RWPE1 (cell line): ENCODE data around the gene PTPN20.
A peak's percentile ranks its signal among the peaks of the same experiment; 100 is the strongest.

Experiments used
- CTCF ChIA-PET: fragments of 350-600 bp; sonication (Branson Sonifier 250); formaldehyde crosslinking; extraction: SDS; loops from one replicate; lab custom pipeline; 2021; lab: Yijun Ruan, JAX
- POLR2A ChIA-PET: fragments of 400-600 bp; formaldehyde crosslinking; extraction: SDS; loops from one replicate; lab custom pipeline; 2020; ENCODE audit warnings: antibody characterized with exemption; ENCODE audit not compliant: low non-redundant PET; lab: Yijun Ruan, JAX
- DNase-seq: peaks from one replicate; pipeline ENCODE4 v3.0.0; 2012; ENCODE audit warnings: low spot score
- H3K27ac ChIP-seq: fragments of 450-650 bp; 2 replicates; pipeline ENCODE4 v1.5.1; 2017
- TF ChIP-seq, protein P1 (sequence below): fragments of 450-650 bp; conservative IDR thresholded peaks from 2 replicates; pipeline ENCODE4 v1.5.1; 2017; ENCODE audit warnings: low read depth, mild to moderate bottlenecking

Gene PTPN20

DNA sequence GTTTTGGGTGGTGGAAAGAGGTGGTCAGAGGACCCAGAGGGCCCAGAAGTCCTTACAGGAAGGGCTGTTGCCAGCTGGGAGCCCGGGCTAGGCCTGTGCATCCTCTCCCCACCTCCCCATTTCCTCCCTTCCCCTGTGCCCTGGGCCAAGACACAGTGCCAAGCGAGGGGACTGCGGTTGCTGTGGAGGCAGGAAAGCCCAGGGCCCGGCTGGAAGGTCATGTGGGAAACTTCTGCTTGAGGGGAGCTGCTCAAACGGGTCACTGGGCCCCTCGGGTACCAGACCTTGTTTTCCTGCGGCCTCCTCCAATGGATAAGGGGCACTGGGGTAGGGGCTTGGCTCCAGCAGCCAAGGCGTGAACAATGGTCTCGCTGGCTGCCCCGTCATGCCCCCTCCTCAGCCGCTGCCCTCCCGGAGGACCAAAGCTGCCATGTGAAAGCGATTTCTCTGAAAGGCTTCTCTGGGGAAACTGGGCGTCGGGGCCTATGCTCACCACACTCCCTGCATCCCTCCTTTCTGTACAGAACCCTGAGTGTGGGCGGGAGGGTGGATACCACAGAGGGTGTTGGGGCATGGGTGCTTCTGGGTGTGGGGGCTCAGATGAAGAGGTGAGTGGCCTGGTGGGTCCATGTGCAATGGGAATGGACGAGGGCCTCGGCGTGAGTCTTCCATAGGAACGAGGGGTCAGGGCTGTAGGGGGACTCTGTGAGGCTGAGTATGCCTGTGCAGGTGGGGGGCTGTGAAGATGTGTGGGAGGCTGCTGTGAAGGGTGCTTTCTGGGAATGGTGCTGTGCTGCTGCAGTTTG is 135.3 kb downstream of the PTPN20 start:
- ChIA-PET CTCF (interaction anchor here (0.6 to 2.0 kb wide), 7 partner anchors 13 to 269 kb away, joined by 3 to 11 read pairs (median 3); no protein-coding TSS in a partner anchor), POLR2A (no interaction called here)
- H3K27ac ChIP-seq = no peak overlapping the region

DNA sequence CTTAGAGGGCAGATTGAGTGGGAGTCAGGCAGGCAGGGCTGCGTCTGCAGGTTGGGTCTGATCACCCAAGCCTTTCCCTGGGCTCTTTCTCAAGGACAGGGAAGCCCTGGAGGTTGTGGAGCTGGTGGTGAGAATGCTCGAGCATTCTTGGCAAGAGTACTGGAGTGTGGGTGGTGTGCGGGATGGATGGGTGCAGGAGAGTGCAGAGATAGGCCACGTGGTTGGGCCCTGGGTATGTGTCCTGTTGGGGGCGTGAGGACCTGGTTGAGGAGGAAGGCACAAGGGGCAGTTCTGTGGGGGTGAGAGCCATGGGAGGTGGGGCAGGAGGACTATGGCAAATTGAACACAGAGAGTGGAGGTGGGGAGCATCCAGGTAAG is 135.9 kb downstream of the PTPN20 start:
- TF ChIP-seq, protein P1, sequence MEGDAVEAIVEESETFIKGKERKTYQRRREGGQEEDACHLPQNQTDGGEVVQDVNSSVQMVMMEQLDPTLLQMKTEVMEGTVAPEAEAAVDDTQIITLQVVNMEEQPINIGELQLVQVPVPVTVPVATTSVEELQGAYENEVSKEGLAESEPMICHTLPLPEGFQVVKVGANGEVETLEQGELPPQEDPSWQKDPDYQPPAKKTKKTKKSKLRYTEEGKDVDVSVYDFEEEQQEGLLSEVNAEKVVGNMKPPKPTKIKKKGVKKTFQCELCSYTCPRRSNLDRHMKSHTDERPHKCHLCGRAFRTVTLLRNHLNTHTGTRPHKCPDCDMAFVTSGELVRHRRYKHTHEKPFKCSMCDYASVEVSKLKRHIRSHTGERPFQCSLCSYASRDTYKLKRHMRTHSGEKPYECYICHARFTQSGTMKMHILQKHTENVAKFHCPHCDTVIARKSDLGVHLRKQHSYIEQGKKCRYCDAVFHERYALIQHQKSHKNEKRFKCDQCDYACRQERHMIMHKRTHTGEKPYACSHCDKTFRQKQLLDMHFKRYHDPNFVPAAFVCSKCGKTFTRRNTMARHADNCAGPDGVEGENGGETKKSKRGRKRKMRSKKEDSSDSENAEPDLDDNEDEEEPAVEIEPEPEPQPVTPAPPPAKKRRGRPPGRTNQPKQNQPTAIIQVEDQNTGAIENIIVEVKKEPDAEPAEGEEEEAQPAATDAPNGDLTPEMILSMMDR = no peak
- no peak for DNase-seq
- CTCF ChIA-PET = interaction anchor here (0.5 to 2.6 kb wide), 15 partner anchors 10 to 274 kb away, joined by 3 to 35 read pairs (median 3); no protein-coding TSS in a partner anchor
- POLR2A ChIA-PET = no interaction called here
- no peak overlapping the region for H3K27ac ChIP-seq

More for the DNA sequence above, 135.3 kb downstream of the PTPN20 start:
- TF ChIP-seq, protein P1 = no peak
- no peak for DNase-seq

DNA sequence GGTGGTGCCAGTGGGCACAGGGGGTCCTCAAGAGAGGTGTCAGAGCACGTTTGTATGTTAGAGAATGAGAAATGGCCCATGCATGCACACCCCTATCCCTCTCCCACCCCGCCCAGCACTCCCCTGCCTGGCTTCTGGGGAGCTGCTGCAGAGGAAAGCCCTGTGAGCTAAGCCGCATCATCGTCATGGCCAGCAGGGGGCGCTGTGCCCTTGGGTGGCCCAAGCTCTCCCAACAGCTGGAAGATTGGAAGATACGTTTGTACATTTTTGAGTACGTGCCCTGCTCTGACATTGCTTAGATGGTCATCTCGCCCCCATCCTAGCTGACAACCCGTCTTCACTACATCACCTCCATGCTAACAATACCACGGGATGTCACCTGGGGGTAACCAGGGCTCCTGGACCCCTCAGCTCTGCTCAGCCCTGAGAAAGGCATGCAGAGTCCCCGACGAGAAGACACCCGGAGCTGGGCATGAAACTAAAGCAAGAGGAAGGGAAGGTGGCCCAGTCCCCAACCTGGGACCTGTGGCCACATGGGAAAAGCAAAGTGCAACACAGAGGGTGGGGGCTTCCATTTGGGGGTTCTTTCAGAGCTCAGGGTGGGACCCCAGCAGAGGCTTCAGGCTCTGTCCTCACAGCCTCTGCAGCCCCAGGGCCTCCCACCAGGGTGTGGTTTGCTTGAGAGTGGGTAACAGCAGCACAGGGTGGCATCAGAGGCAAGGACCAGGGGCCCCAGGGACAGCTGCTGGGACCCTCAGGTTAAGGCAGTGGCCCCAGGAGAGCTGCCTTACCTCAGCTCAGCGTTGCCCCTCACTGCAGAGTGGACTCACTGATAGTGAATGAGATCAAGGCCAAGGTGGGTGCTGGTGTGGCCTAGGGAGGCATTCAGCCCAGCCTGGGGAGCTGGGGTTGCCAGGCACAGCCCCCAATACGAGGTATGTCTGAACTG is 136.6 kb downstream of the PTPN20 start:
- ChIA-PET CTCF (interaction anchor here (0.5 to 2.6 kb wide), 16 partner anchors 10 to 1603 kb away, joined by 3 to 35 read pairs (median 3); no protein-coding TSS in a partner anchor), POLR2A (no interaction called here)
- TF ChIP-seq, protein P1 = peak; percentile 63
- no peak overlapping the region for H3K27ac ChIP-seq
- peak; percentile 42 for DNase-seq

DNA sequence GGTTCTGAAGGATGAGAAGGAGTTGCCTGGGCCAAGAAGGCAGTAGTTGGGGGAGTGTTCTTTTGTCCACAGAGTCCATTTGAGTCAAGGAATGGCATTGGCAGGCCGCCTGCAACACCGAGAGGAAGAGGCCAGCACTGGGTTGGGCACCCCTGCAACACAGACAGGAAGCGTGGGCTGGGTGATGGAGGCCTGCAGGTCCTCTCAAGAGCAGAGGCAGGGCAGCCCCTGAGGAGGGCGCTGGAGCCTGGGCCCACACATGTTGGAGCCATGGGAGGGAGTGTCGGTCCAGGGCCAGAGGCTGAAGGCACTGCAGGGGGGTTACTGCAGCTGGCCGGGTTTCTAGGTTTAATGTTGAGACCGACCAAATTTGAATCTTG is 137.3 kb downstream of the PTPN20 start:
- no peak for DNase-seq

DNA sequence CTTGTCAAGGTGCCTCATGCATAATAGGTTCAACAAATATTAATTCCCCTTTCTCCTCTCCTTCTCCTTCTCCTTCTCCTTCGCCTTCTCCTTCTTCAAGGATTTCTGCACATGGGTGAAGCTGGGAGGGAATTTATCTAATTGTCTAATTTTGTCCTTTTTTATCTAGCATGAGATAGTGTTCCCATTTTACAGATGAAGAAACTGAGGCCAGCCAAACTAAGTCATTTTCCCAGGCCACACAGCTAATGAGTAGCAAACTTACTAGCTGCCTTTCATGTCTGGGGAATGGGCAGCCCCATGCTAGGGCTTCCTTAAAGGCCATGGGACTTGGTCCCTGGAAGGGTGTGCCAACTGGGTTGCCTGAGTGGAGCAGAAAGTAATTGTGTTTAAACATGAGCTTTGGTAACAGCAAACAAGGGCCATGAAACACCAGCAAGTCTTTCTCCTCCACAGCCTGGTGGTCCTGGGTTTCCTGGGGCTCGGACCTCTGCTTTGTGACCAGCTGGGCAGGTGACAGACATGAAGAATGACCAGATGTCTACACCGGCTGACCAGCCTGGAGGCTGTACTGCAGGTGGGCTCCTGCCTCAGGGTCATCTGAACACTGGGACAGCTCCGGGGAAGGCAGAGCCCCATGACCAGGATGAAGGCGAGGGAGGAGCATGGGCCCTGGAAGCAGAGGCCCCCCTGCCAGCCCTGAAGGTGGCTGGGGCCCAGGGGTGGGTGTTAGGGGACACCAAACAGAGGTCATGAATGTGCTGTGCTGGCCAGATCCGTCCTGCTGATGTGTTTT is 138.0 kb downstream of the PTPN20 start:
- TF ChIP-seq, protein P1 = no peak
- CTCF ChIA-PET = interaction anchor here (2.6 kb wide), 1 partner anchor 263 kb away, joined by 35 read pairs; no protein-coding TSS in a partner anchor
- POLR2A ChIA-PET = no interaction called here
- no peak overlapping the region for H3K27ac ChIP-seq
- DNase-seq = no peak

More for the DNA sequence above, 137.3 kb downstream of the PTPN20 start:
- CTCF ChIA-PET = interaction anchor here (1.4 to 2.6 kb wide), 4 partner anchors 9 to 264 kb away, joined by 3 to 35 read pairs (median 6); no protein-coding TSS in a partner anchor
- H3K27ac ChIP-seq = no peak overlapping the region
- POLR2A ChIA-PET = no interaction called here
- TF ChIP-seq, protein P1 = no peak
